K562 (cell line): ENCODE data around the gene UHRF1. TPM values are rescaled to one million over a fixed set of nuclear protein-coding genes. Genes with fewer than 3 reads are reported as not detected.

Source experiments
- ARID1B ChIP-seq: fragments of 450-650 bp; IDR thresholded peaks from 2 replicates; pipeline ENCODE4 v1.6.1; 2016; ENCODE audit warnings: antibody characterized with exemption, mild to moderate bottlenecking, inconsistent platforms
- CCNT2 ChIP-seq: IDR thresholded peaks from 2 replicates; pipeline ENCODE4 v1.6.1; 2011; ENCODE audit warnings: borderline replicate concordance, low read depth, mild to moderate bottlenecking, moderate library complexity, mixed read lengths, low read length; ENCODE audit not compliant: insufficient read length; ENCODE audit errors: extremely low read depth
- GABPB1 ChIP-seq: sonication (generic); formaldehyde crosslinking; IDR thresholded peaks from 2 replicates; pipeline ENCODE4 v1.8.0; 2022; ENCODE audit warnings: mild to moderate bottlenecking, missing genetic modification reagents
- PRDM10 ChIP-seq: fragments of 450-650 bp; IDR thresholded peaks from 2 replicates; pipeline ENCODE4 v1.6.1; 2018; ENCODE audit not compliant: partially characterized antibody
- SREBF1 ChIP-seq: fragments of 150-350 bp; IDR thresholded peaks from 2 replicates; pipeline ENCODE4 v1.6.1; 2014; ENCODE audit warnings: antibody characterized with exemption, low read depth, low read length, borderline replicate concordance
- ZNF277 ChIP-seq: fragments of 250-450 bp; sonication (Bioruptor Pico); IDR thresholded peaks from 2 replicates; pipeline ENCODE4 v1.8.0; 2022; ENCODE audit warnings: inconsistent platforms, mild to moderate bottlenecking, moderate library complexity, borderline replicate concordance
- ZNF695 ChIP-seq: fragments of 450-650 bp; formaldehyde crosslinking; IDR thresholded peaks from 2 replicates; pipeline ENCODE4 v1.4.0; 2020; ENCODE audit warnings: mild to moderate bottlenecking, moderate library complexity
- polyA plus RNA-seq, 8 experiments: library from polyadenylated mRNA; depleted of rRNA in 4 of 8; stranded (reverse) in 5 of 8; unstranded in 3 of 8; fragments of >200 nt; fragmentation: Nextera tagmentation in 2 of 8; fragmentation: Illumina TruSeq in 1 of 8; extraction: Ambion mirVana in 2 of 8; extraction: Trizol in 1 of 8; gene quantifications; 2 replicates each; pipeline versions ENCODE4 v1.2.1 to v1.2.3, GENCODE V29; 2011 to 2014; ENCODE audit warnings: inconsistent platforms in 1 of 8, missing spikeins in 1 of 8
- total RNA-seq, 7 experiments: library from RNA; depleted of rRNA in 6 of 7; stranded (reverse); fragments of >200 nt in 6 of 7; fragmentation: Illumina TruSeq in 2 of 7; extraction: Trizol in 2 of 7; gene quantifications; 2 replicates each; pipeline versions ENCODE4 v1.2.1 to v1.2.3, GENCODE V29; 2011 to 2021; ENCODE audit warnings: low replicate concordance in 1 of 7

The UHRF1 gene
- total and polyA plus RNA-seq, 9 of the 15 experiments (the other 6 are each of a cell fraction or from before 2014, with no cell fraction given) = 6.0 to 101 (median 30.9) TPM

GRCh38 chr19:4977299-4978174, 68.2 kb downstream of the UHRF1 start (continued):
- no peak for TF ChIP-seq PRDM10
- no peak for TF ChIP-seq ZNF695 (CRISPR knock-in tag)
- TF ChIP-seq SREBF1 = no peak
- TF ChIP-seq ZNF277 = no peak
- no peak for TF ChIP-seq CCNT2
- no peak for TF ChIP-seq ARID1B
- TF ChIP-seq GABPB1 (CRISPR knock-in tag) = no peak
- TF ChIP-seq, all 486 proteins: peak for 0
